Hepatocyte (in vitro differentiated cells): ENCODE measurements around the gene SPECC1. TPM values are rescaled to one million over a fixed set of nuclear protein-coding genes. Genes with fewer than 3 reads are reported as not detected.

ENCODE experiments used
- DNase-seq: peaks from one replicate; pipeline ENCODE4 v3.0.0-alpha.2; 2016; ENCODE audit warnings: low spot score
- H2AFZ ChIP-seq: fragments of 200-600 bp; sonication (generic); 2 replicates; pipeline ENCODE4 v1.6.0; 2016; ENCODE audit warnings: antibody characterized with exemption, mild to moderate bottlenecking
- H3K27ac ChIP-seq: fragments of 200-600 bp; sonication (generic); 2 replicates; pipeline ENCODE4 v1.5.1; 2016; ENCODE audit warnings: mild to moderate bottlenecking
- H3K27me3 ChIP-seq: fragments of 200-600 bp; sonication (generic); 2 replicates; pipeline ENCODE4 v1.6.1; 2016
- H3K36me3 ChIP-seq: fragments of 200-600 bp; sonication (generic); replicated peaks from 2 replicates; pipeline ENCODE4 v1.5.1; 2016; ENCODE audit warnings: low read depth; ENCODE audit not compliant: insufficient read depth
- H3K4me1 ChIP-seq: fragments of 200-600 bp; sonication (generic); 2 replicates; pipeline ENCODE4 v1.5.1; 2016; ENCODE audit warnings: mild to moderate bottlenecking, moderate library complexity; ENCODE audit not compliant: insufficient read depth
- H3K4me2 ChIP-seq: fragments of 200-600 bp; sonication (generic); 2 replicates; pipeline ENCODE4 v1.6.0; 2016
- H3K4me3 ChIP-seq: fragments of 200-600 bp; sonication (generic); 2 replicates; pipeline ENCODE4 v1.5.1; 2016; ENCODE audit warnings: mild to moderate bottlenecking
- H3K79me2 ChIP-seq: fragments of 200-600 bp; sonication (generic); 2 replicates; pipeline ENCODE4 v1.6.0; 2017; ENCODE audit warnings: mild to moderate bottlenecking
- H3K9me2 ChIP-seq: fragments of 200-600 bp; sonication (generic); replicated peaks from 2 replicates; pipeline ENCODE4 v1.6.0; 2017; ENCODE audit warnings: mild to moderate bottlenecking; ENCODE audit not compliant: insufficient read depth
- H3K9me3 ChIP-seq: fragments of 200-600 bp; sonication (generic); 2 replicates; pipeline ENCODE4 v1.5.1; 2016; ENCODE audit warnings: low read depth, mild to moderate bottlenecking
- H4K20me1 ChIP-seq: fragments of 200-600 bp; sonication (generic); 2 replicates; pipeline ENCODE4 v1.6.0; 2016; ENCODE audit warnings: mild to moderate bottlenecking; ENCODE audit not compliant: insufficient read depth, poor library complexity, severe bottlenecking
- EZH2 ChIP-seq: fragments of 200-600 bp; sonication (generic); IDR thresholded peaks from 2 replicates; pipeline ENCODE4 v1.6.1; 2016; ENCODE audit warnings: antibody characterized with exemption, mild to moderate bottlenecking, borderline replicate concordance
- EZH2phosphoT487 ChIP-seq: fragments of 200-600 bp; sonication (generic); IDR thresholded peaks from one replicate; pipeline ENCODE4 v1.6.1; 2018; ENCODE audit warnings: antibody characterized with exemption, mild to moderate bottlenecking, low read depth, moderate library complexity; ENCODE audit not compliant: unreplicated experiment, severe bottlenecking
- WGBS: methylation state at CpG from one replicate; pipeline ENCODE4 v1.1.6; 2016; ENCODE audit warnings: low lambda C conversion rate; ENCODE audit errors: missing lambda C conversion rate; 5-methylcytosine and 5-hydroxymethylcytosine counted together
- polyA plus RNA-seq: library from polyadenylated mRNA; unstranded; fragments of >200 nt; fragmentation: Nextera tagmentation; extraction: Ambion mirVana; gene quantifications from 2 replicates; pipeline ENCODE4 v1.2.1, GENCODE V29; 2016
- total RNA-seq: library from RNA; depleted of rRNA; stranded (reverse); fragments of >200 nt; gene quantifications from 2 replicates; pipeline ENCODE4 v1.2.3, GENCODE V29; 2014
- TF ChIP-seq, protein P1 (sequence below): fragments of 200-600 bp; sonication (generic); IDR thresholded peaks from 2 replicates; pipeline ENCODE4 v1.5.1; 2016; ENCODE audit warnings: antibody characterized with exemption, mild to moderate bottlenecking; ENCODE audit not compliant: poor library complexity

SPECC1 gene
- total and polyA plus RNA-seq, 2 experiments from 2014 or later, result 20.4 to 57.5 TPM

- Histone ChIP-seq H3K27ac (no peak overlapping the region), H3K27me3 (no peaks in the 10 kb centered on the region), H3K4me2 (no peak overlapping the region), H3K9me2 (no peaks in the 10 kb centered on the region), H3K4me3 (no peak overlapping the region), H3K36me3 (peaks cover 3% of the 10 kb centered on the region), H3K79me2 (peaks cover 70% of the 10 kb centered on the region), H4K20me1 (no peaks in the 10 kb centered on the region), H2AFZ (no peak overlapping the region), H3K9me3 (no peaks in the 10 kb centered on the region), H3K4me1 (peaks cover 21% of the 10 kb centered on the region)
- WGBS, result 96% methylated on average over 12 of the region's 12 CpGs
- no peak for DNase-seq
- TF ChIP-seq, protein P1, sequence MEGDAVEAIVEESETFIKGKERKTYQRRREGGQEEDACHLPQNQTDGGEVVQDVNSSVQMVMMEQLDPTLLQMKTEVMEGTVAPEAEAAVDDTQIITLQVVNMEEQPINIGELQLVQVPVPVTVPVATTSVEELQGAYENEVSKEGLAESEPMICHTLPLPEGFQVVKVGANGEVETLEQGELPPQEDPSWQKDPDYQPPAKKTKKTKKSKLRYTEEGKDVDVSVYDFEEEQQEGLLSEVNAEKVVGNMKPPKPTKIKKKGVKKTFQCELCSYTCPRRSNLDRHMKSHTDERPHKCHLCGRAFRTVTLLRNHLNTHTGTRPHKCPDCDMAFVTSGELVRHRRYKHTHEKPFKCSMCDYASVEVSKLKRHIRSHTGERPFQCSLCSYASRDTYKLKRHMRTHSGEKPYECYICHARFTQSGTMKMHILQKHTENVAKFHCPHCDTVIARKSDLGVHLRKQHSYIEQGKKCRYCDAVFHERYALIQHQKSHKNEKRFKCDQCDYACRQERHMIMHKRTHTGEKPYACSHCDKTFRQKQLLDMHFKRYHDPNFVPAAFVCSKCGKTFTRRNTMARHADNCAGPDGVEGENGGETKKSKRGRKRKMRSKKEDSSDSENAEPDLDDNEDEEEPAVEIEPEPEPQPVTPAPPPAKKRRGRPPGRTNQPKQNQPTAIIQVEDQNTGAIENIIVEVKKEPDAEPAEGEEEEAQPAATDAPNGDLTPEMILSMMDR, result no peak
- TF ChIP-seq EZH2 (no peak), EZH2phosphoT487 (no peak)
Measured at GRCh38 chr17:20174588-20175265, 165.6 kb downstream of the SPECC1 start.

GRCh38 chr17:20179041-20179440 lies 169.9 kb downstream of the SPECC1 start:
- H2AFZ ChIP-seq, result no peak overlapping the region
- no peaks in the 10 kb centered on the region for H3K36me3 ChIP-seq
- no peaks in the 10 kb centered on the region for H3K9me3 ChIP-seq
- H3K4me2 ChIP-seq, result no peak overlapping the region
- H3K27ac ChIP-seq, result no peak overlapping the region
- no peaks in the 10 kb centered on the region for H4K20me1 ChIP-seq
- H3K9me2 ChIP-seq, result no peaks in the 10 kb centered on the region
- no peak for DNase-seq
- no peaks in the 10 kb centered on the region for H3K4me1 ChIP-seq
- peaks cover 58% of the 10 kb centered on the region for H3K79me2 ChIP-seq
- no peak overlapping the region for H3K4me3 ChIP-seq
- TF ChIP-seq, protein P1, result no peak
- TF ChIP-seq EZH2, result no peak
- no peak for TF ChIP-seq EZH2phosphoT487
- H3K27me3 ChIP-seq, result no peaks in the 10 kb centered on the region
- WGBS, result 90% methylated on average over 3 of the region's 3 CpGs

- no peak overlapping the region for H3K27ac ChIP-seq
- H4K20me1 ChIP-seq, result no peaks in the 10 kb centered on the region
- peaks cover 53% of the 10 kb centered on the region for H3K79me2 ChIP-seq
- H3K4me3 ChIP-seq, result no peak overlapping the region
- DNase-seq, result no peak
- no peaks in the 10 kb centered on the region for H3K9me3 ChIP-seq
- H3K9me2 ChIP-seq, result no peaks in the 10 kb centered on the region
- H3K4me1 ChIP-seq, result no peaks in the 10 kb centered on the region
- no peaks in the 10 kb centered on the region for H3K36me3 ChIP-seq
- H3K27me3 ChIP-seq, result no peaks in the 10 kb centered on the region
- H3K4me2 ChIP-seq, result no peak overlapping the region
- H2AFZ ChIP-seq, result no peak overlapping the region
- no peak for TF ChIP-seq EZH2phosphoT487
- TF ChIP-seq, protein P1, result no peak
- TF ChIP-seq EZH2, result no peak
- WGBS, result 94% methylated on average over 1 of the region's 1 CpG
Measured at GRCh38 chr17:20180661-20181060, 171.5 kb downstream of the SPECC1 start.
